Prostate gland (tissue), 2 donors: ENCODE measurements around the gene GNS.

Source experiments
- POLR2A ChIP-seq: fragments of 450-650 bp; IDR thresholded peaks from one replicate; pipeline ENCODE4 v1.6.1; 2016; ENCODE audit warnings: antibody characterized with exemption, mild to moderate bottlenecking
- TF ChIP-seq, protein P1 (sequence below), 4 experiments: fragments of 200-600 bp in 2 of 4; fragments of 450-650 bp in 2 of 4; sonication (generic) in 2 of 4; IDR thresholded peaks; 1 replicate in 3 of 4; 2 replicates in 1 of 4; pipeline ENCODE4 v1.5.1; 2016 to 2019; ENCODE audit warnings: antibody characterized with exemption in 4 of 4, mild to moderate bottlenecking in 2 of 4, moderate library complexity in 2 of 4

DNA sequence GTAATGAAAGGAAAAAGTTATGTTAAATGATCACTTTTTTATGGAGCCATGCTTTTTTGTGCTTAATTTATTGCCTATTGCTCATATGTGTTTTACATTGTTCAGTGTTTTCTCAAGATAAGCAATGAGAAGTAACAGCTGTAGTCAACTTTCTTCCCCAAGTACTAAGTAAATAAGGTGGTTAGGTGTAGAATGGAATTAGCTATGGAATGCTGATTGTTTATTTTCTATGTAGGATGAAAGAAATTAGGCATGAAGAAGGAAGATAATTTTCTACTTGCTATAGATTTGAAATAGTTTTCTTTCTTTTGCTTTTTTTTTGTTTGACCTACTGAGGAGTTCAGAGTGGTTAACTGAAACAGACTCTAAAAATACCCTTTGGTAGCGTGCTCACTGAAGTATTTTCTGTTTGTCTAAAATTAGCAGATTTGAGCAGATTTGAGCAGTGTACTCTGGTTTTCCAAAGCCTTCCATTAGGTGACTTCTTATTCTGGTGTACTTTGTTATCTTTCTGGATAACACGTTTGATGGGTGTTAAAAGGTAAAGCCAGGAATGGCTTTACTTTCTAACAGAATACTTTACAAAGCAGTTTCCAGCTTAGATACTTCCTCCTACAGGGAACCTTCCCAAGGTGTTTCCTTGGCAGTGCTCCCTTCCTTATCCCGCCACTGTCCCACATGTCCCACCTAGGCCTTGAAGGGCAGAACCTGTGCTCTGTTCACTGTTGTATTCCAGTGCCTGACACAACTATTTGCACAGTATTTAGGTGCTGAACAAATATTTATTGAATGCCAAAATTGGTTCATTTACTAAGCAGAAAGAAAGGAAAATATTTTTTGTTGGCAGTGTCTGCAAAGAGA lies 92.9 kb downstream of the GNS start:
- TF ChIP-seq, protein P1, sequence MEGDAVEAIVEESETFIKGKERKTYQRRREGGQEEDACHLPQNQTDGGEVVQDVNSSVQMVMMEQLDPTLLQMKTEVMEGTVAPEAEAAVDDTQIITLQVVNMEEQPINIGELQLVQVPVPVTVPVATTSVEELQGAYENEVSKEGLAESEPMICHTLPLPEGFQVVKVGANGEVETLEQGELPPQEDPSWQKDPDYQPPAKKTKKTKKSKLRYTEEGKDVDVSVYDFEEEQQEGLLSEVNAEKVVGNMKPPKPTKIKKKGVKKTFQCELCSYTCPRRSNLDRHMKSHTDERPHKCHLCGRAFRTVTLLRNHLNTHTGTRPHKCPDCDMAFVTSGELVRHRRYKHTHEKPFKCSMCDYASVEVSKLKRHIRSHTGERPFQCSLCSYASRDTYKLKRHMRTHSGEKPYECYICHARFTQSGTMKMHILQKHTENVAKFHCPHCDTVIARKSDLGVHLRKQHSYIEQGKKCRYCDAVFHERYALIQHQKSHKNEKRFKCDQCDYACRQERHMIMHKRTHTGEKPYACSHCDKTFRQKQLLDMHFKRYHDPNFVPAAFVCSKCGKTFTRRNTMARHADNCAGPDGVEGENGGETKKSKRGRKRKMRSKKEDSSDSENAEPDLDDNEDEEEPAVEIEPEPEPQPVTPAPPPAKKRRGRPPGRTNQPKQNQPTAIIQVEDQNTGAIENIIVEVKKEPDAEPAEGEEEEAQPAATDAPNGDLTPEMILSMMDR (IDR thresholded peaks at IDR 0.05) = no peak
- no peak for TF ChIP-seq POLR2A
